ENCODE results near the gene GCK.
A peak's percentile ranks its signal among the peaks of the same experiment; 100 is the strongest.

The GCK gene

DNA sequence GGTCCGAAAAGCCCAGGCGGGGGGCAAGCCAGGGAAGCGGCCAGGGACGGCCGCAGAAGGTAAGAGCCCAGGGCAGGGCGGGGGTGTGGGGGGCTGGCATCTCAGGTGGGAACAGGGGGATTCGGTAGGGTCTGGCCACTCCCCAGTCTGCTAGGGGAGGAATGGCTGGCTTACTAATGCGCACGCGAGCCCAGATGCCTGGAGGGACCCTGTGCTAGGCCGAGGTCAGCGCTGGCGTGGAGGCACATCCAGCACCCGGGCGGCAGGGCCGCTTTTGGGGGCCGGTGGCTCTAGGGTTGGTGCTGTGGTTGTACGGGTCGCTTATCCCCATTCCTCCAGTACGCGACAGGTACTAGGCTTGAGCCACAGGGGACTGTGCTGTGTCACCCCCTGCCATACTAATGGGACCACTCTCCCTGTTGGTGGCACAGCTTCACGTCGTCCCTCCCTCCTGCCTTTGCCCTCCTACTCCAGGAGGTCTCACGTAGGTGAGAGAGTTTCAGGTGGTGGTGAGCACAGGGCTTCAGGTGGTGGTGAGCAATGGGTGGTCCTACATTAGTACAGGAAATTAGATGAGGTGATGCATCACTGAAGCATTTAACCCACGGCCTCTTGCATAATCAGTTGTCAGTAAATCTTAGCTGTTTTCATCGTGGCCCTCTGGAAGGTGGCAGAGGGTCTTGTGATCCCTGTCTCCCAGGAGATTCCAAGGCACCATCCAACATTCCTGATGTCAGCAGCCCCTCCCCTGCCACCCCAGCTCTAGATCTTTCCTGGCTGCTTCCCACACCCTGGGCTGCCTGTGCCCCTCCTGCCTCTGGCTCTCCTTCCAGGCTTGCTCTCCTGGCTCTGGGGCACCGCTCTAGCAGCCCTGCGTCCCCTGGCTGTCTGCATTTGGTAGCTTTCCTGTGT, 84.1 kb downstream of the GCK start:
- DNase-seq (ENCODE audit: low spot score): peak; percentile 79

GRCh38 chr7:44103923-44104859, 85.0 kb downstream of the GCK start, which contains the start of gene AEBP1:
Gene AEBP1, plus strand, starts transcription at chr7:44104345. Its CDS starts 321 bp downstream, at chr7:44104666.
- DNase-seq (ENCODE audit: low spot score): no peak

GRCh38 chr7:44103566-44103922, 85.7 kb downstream of the GCK start:
- no peak for DNase-seq (ENCODE audit: low spot score)

- no peak for DNase-seq (ENCODE audit: low spot score)
These were observed 86.2 kb downstream of the GCK start for GRCh38 chr7:44102846-44103565.

DNA sequence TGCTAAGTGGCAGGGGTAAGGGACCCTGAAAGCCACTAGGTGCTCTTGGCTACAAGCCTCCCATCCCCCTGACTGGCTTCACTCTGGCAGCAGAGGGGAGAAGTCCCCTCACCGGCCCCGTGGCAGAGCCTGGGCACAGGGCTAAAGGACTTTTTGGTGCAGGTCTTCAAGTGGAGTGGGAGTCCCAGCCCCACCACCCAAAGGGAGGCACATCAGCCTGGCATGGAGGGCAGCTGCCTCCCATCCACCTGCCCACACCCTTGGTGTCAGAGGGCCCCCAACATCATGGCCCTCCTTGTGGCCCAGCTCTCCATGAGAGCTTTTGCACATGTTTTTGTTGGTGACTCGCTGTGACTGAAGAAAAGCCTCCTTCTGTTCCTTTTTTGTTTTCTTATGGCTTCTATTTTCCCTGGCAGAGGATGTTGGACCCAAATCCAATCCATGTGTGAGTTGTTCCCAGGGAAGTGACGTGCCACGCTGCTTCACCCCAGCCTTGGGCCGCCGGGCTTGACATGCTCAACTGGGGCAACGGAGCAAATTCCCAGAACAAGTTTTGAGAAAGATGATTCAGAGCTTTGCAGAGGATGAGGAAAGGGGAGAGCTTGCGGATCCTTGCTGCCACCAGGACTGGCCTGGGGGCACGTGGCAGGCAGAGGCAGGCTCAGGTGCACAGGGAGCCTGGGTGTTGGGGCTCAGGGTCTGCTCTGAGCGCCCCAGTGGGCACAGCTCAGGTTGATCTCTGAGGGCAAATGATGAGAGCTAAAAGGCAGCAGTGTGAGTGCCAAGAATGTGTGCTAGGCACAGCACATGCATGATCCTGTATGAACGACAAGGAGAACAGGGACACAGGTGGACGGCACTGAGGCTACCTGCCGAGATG, 87.0 kb downstream of the GCK start:
- no peak for DNase-seq (ENCODE audit: low spot score)

DNA sequence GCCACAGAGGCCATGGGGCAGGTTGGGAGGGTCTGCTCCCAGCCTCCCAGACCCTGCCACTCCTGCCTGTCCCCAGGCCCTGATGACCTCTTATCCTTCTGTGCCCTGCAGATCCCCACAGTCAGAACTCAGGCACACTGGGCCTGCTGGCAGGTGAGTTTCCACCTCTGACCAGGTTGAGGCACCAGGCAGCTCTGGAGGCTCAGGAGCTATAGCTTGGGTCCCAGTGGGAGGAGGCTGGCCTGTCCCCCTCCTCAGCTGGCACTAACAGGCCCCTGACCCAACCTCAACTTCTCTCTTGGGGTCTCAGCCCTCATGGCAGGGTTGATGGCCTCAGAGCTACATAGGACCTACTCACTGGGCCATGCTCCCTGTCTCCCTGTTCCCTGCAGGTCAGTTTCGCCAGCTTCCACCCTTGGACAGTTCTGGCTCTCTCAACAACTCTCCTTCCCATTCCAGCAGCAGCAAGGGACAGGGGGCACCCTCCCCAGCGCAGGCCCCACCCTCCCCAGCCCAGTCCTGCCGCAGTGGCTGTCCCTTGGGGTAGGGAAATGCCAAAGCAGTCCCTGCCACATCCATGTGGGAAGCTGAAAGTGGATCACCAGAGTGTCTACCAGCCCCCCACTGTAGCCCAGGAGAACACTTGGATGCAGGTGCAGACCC, 87.8 kb downstream of the GCK start:
- no peak for DNase-seq (ENCODE audit: low spot score)

DNA sequence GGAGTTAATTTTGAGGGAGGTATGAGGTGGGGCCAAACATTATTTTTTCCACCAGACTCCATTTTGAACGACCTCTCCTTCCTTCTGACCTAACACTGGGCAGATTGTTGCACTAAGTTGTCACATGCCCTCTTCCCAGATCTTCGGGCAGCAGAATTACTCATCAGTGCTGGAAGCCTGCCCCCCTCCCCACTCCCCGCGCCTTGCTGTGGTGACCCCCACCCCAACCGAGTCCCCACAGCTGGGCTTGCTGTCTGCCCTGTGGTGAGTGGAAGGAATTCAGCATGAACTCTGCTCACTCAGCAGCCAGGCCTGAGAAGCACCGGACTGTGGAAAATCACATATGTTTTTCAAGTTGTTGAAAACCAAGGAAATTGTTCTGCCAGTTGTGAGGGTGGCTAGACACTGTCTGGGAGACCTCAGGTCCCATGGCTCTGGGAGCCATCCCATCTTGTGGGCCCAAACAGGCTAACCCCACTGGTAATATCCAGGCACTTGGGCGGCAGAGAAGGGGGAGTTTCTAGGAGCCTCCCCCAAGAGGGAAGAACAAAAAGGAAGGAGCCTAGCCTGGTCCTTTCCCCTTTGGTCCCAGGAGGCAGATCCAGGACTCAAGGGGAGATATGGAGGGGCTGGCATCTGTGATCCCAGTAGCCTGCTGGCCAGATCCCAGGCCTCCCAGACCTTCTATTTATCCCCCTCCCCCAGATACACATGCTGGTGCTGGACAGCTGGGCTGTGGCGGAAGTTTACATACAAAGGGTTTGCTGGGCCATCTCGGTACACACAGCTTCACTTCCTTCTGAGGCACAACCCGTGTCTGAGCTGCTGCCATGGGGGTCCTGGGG, 88.6 kb downstream of the GCK start:
- DNase-seq (ENCODE audit: low spot score): no peak

DNA sequence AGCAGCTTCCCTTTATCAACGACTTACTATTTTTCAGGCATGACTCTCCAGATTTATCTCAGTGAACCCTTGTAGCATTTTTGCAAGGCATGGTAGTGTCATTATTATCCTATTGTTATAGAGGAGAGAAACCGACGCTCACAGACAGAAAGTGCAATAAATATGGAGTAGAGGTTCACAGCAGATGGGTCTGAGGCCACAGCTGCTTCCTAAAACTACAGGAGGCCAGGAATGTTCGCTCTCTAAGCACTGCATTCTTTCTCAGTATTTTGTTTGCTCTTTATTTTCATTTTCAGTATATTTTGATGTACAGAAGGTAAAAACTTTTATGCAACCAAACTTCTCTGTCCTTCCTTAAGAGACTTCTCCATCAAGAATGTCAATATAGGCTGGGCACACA, 89.6 kb downstream of the GCK start:
- DNase-seq (ENCODE audit: low spot score): no peak

- no peak for DNase-seq (ENCODE audit: low spot score)
These were observed 90.9 kb downstream of the GCK start for GRCh38 chr7:44098092-44099068.

DNA sequence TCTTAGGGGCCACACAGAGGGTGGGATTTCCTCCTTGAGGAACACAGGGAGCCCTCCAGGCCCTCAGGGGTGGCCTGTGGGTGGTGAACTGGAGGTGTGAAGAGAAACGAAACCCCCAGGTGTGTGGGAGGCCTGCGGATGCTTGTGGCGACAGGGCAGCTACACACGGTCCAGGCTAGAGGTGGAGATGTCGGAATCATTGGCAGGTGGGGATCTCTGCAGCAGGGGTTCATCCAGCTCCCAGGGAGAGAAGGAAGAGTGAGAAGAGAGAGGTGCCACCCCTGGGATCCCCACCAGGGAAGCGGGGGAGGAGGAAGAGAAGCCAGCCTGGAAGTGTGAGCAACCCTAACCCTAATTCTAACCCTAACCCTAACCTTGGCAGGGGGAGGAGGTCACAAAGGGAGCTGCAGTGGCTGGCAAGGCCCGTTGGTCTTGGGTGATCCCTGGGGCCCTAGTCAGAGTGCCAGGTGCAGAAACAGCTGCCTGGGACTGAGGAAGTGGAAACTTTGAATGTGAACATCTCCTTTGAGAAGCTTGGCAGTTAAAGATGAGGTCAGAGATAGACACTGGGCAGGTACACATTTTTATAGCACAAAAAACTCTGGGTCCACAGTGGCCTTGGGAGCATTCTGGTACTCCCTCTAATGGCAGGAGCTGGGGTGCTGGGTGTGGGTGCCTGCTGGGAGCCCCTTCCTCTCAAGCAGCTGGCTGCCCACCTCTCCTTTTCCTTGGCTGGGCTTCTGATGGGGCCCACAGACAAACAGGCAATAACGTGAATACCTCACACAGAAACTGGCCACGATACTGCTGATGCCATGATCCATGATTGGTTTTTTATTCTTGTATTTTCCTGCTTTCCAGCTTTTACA, 91.9 kb downstream of the GCK start:
- no peak for DNase-seq (ENCODE audit: low spot score)

GRCh38 chr7:44096326-44096881, 92.8 kb downstream of the GCK start:
- DNase-seq (ENCODE audit: low spot score): no peak

DNA sequence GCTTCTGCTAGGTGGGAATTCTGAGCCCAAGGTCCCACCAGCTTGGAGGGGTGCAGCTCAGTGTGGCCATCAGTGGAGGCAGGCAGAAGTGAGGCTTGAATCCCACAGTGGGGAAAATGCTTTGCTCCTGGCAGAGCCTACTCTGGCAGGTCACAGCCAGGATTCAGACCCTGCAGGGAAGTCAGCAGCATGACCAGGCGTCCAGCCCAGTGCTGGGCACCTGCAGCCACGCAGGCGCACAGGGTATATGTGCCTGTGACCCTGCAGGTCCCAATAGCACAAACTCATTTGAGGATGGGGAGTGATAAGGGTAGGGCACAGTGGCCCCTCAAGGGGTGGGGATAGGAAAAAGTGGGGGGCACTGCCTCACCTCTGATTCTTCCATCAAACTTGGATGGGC, 93.5 kb downstream of the GCK start:
- no peak for DNase-seq (ENCODE audit: low spot score)

DNA sequence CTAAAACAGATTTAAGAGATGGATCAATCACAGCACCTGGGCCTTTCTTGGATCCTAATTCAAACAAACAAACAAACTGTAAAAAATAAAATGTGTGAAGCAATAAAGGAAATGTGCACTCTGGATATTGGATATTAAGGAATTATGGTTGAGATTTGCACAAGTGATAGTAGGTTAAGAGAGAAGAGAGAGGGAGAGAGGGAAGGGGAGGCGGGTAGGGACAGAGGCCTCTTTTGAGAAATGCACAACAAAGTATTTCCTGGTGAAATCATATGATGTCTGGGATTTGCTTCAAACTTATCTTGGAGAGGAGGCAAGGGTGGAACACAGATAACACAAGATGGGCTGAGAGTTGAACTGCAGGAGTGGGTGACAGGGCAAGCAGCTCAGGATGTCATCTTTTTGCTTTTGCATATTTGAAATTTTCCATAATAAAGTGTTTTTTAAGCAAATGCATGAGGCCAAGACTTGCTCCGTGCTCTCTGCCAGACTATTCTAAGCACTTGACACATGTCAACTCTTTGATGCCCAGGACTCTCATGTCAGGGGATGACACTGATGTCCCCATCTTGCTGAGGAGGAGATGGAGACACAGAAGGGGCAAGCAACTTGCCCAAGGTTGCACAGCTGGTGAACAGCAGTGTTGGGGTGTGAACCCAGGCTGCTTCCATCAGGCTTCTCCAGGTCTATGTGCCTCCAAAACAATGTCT, 94.2 kb downstream of the GCK start:
- no peak for DNase-seq (ENCODE audit: low spot score)

DNA sequence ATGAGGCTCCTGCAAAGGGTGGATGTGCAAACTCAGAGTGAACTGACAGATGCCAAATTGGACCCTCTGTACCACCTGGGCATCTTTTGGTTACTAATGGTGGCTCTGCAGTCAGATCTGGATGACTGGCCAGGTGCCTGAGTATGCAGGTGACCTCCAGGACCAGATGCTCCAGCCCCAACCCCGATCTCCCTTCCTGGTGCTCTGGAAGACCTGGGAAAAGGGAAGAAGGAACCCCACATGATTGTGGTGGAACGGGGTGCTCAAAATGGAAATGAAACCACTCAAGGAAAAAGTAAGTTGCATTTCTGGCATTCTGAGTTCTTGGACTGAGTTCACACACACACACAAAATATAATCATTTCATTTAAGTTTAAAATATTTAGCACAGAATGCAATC, 94.9 kb downstream of the GCK start:
- no peak for DNase-seq (ENCODE audit: low spot score)

All from Ammon's horn (tissue), 1 donor.